Kidney (tissue), 14 donors: ENCODE results near the gene MBOAT2. TPM values are rescaled to one million over a fixed set of nuclear protein-coding genes. Genes with fewer than 3 reads are reported as not detected.
A peak's percentile ranks its signal among the peaks of the same experiment; 100 is the strongest.

Experiments used
- DNase-seq, 5 donors: peaks; one replicate each; pipeline ENCODE4 v3.0.0-alpha.2; 2013 to 2020
- FAIRE-seq: peaks from 2 replicates; lab custom pipeline; 2012; peaks lifted over from hg19 to GRCh38; lab: Jason Lieb, UNC
- H3K27ac ChIP-seq, 2 donors: one replicate each; pipeline ENCODE4 v1.7.0; 2013; ENCODE audit warnings: low read depth in 2 of 2, low read length in 2 of 2, inconsistent platforms in 1 of 2
- H3K27me3 ChIP-seq: one replicate; pipeline ENCODE4 v1.7.1; 2013; ENCODE audit warnings: low read length, inconsistent platforms; ENCODE audit not compliant: control insufficient read depth, insufficient read depth
- H3K36me3 ChIP-seq, 3 donors: one replicate each; pipeline versions ENCODE4 v1.7.0 to v1.7.1; 2013; ENCODE audit warnings: low read length in 3 of 3, control low read depth in 1 of 3, inconsistent platforms in 1 of 3; ENCODE audit not compliant: insufficient read depth in 3 of 3, control insufficient read depth in 2 of 3
- H3K4me1 ChIP-seq, 3 donors: one replicate each; pipeline versions ENCODE4 v1.7.0 to v1.7.1; 2013; ENCODE audit warnings: low read length in 3 of 3, inconsistent platforms in 1 of 3, low read depth in 1 of 3; ENCODE audit not compliant: control insufficient read depth in 2 of 3, insufficient read depth in 2 of 3
- H3K4me3 ChIP-seq, 3 donors: one replicate each; pipeline versions ENCODE4 v1.7.0 to v1.8.1; 2013; ENCODE audit warnings: low read length in 3 of 3, control low read depth in 1 of 3, inconsistent platforms in 1 of 3
- H3K9ac ChIP-seq, 3 donors: one replicate each; pipeline versions ENCODE4 v1.7.0 to v1.7.1; 2013; ENCODE audit warnings: low read length in 3 of 3, control low read depth in 1 of 3, inconsistent platforms in 1 of 3
- H3K9me3 ChIP-seq, 3 donors: one replicate each; pipeline versions ENCODE4 v1.7.0 to v1.7.1; 2013; ENCODE audit warnings: low read length in 3 of 3, control low read depth in 1 of 3, inconsistent platforms in 1 of 3; ENCODE audit not compliant: control insufficient read depth in 2 of 3, insufficient read depth in 1 of 3
- CTCF ChIP-seq: IDR thresholded peaks from 3 replicates; pipeline ENCODE4 v1.5.1; 2012; ENCODE audit warnings: mild to moderate bottlenecking, moderate library complexity, borderline replicate concordance; ENCODE audit not compliant: insufficient read depth; ENCODE audit errors: extremely low read depth
- intact Hi-C: fragments of 100-400 bp; cut with DNase I; formaldehyde crosslinking; loops from one replicate; pipeline ENCODE4 v1.11.1; 2022
- polyA plus RNA-seq: library from polyadenylated mRNA; stranded (reverse); fragments of 350-450 nt; fragmentation: Illumina TruSeq; extraction: RNeasy Lipid Tissue Mini Kit (QIAGEN cat#74804); gene quantifications from one replicate; pipeline ENCODE4 v1.2.3, GENCODE V29; 2014; ENCODE audit warnings: low read depth, low replicate concordance; ENCODE audit not compliant: insufficient read depth
- total RNA-seq: library from RNA; stranded (reverse); fragmentation: NEBNext Ultra II Directional; extraction: Animal tissue kit (Norgen Biotek cat#: 25700); gene quantifications from one replicate; pipeline ENCODE4 v1.2.1, GENCODE V29; 2021
- donor health status: control.
- donor health status: control.
- donor health status: control.
- donor health status: control.
- donor health status: control.
- donor health status: DM: yes; HTN: yes; CAD: no.
- donor health status: Normal renal cell carcinoma (clear cell type).

MBOAT2 gene
- total and polyA plus RNA-seq, 2 donors from 2014 or later: 15.9 to 28.6 TPM

GRCh38 chr2:8858910-8859309 is 144.6 kb downstream of the MBOAT2 start:
- H3K27me3 ChIP-seq: no peaks in the 10 kb centered on the region
- no peak for TF ChIP-seq CTCF
- H3K4me1 ChIP-seq: no peaks in the 10 kb centered on the region
- no peak for DNase-seq
- FAIRE-seq: no peak
- intact Hi-C loops: no loop called here
- no peaks in the 10 kb centered on the region for H3K36me3 ChIP-seq
- H3K9ac ChIP-seq: no peak overlapping the region
- H3K9me3 ChIP-seq: no peaks in the 10 kb centered on the region
- no peak overlapping the region for H3K27ac ChIP-seq
- no peak overlapping the region for H3K4me3 ChIP-seq

DNA sequence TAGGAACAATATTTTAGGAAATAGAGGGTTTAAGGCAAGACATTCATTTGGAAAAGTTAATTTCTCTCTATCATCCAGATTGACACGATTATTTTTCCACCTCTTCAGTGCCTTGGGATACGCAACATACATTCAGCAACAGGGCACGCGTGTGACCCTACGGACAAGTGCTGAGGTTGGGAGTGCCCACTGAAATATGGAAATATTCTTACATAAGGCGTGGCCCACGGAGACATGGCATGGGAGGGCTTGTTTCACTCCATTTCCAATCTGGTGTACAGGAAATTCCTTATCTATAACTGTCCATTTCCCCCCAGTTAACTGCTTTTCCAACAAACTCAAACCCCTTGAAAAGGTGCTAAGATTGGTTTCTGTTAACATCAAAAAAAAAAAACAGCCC is 145.2 kb downstream of the MBOAT2 start:
- no peak for DNase-seq
- no peaks in the 10 kb centered on the region for H3K27me3 ChIP-seq
- intact Hi-C loops: no loop called here
- no peaks in the 10 kb centered on the region for H3K9me3 ChIP-seq
- H3K4me3 ChIP-seq: no peak overlapping the region
- H3K27ac ChIP-seq: no peak overlapping the region
- no peaks in the 10 kb centered on the region for H3K36me3 ChIP-seq
- TF ChIP-seq CTCF: no peak
- FAIRE-seq: no peak
- H3K9ac ChIP-seq: no peak overlapping the region
- H3K4me1 ChIP-seq: no peaks in the 10 kb centered on the region

DNA sequence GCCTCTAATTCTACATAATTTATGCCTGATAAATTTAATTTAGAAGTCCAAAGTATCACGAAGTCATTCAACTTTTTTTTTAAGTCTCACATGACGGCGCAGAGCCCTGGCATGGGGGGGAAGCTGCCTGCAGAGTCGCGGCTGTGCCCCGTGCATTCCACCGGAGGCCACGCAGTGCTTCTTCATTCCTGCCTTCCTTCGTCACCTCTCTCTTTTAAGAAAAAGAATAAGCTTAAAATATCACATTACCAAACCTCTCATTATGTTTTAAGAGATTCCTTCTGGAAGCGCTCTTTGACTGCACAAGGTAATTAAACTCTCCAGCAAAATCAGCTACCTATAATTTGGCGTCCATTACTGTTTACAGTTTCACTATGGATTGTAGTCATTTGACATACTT is 145.8 kb downstream of the MBOAT2 start:
- Histone ChIP-seq H3K36me3 (no peaks in the 10 kb centered on the region), H3K27me3 (no peaks in the 10 kb centered on the region), H3K9me3 (no peaks in the 10 kb centered on the region), H3K4me1 (no peaks in the 10 kb centered on the region), H3K4me3 (peak overlapping the region in 1 of 3 donors; percentile 17), H3K9ac (peak overlapping the region in 1 of 3 donors; percentile 34), H3K27ac (no peak overlapping the region)
- TF ChIP-seq CTCF: no peak
- FAIRE-seq (no peak), DNase-seq (peak in 3 of 5 donors; percentile 70 to 76 (median 71))
- intact Hi-C loops: no loop called here

GRCh38 chr2:8856176-8856575 is 147.3 kb downstream of the MBOAT2 start:
- intact Hi-C loops: no loop called here
- H3K9ac ChIP-seq: no peak overlapping the region
- no peak overlapping the region for H3K27ac ChIP-seq
- no peaks in the 10 kb centered on the region for H3K36me3 ChIP-seq
- no peaks in the 10 kb centered on the region for H3K27me3 ChIP-seq
- DNase-seq: no peak
- no peak for TF ChIP-seq CTCF
- H3K4me3 ChIP-seq: no peak overlapping the region
- H3K9me3 ChIP-seq: no peaks in the 10 kb centered on the region
- FAIRE-seq: no peak
- H3K4me1 ChIP-seq: no peaks in the 10 kb centered on the region
